ENCODE results near the gene HPD.

HPD gene

GRCh38 chr12:121828306-121828705 is 30.4 kb downstream of the HPD start:
- no peak for DNase-seq (ENCODE audit: low spot score)

- DNase-seq (ENCODE audit: low spot score): no peak
Measured at GRCh38 chr12:121827351-121828099, 31.1 kb downstream of the HPD start.

- DNase-seq (ENCODE audit: low spot score): no peak
Measured at GRCh38 chr12:121826318-121827150, 32.1 kb downstream of the HPD start.

- no peak for DNase-seq (ENCODE audit: low spot score)
Measured at GRCh38 chr12:121825041-121825523, 33.6 kb downstream of the HPD start.

- no peak for DNase-seq (ENCODE audit: low spot score)
Measured at GRCh38 chr12:121823727-121824115, 34.9 kb downstream of the HPD start.

GRCh38 chr12:121823101-121823726 is 35.4 kb downstream of the HPD start:
- no peak for DNase-seq (ENCODE audit: low spot score)

- DNase-seq (ENCODE audit: low spot score): no peak
Measured at GRCh38 chr12:121822393-121823100, 36.1 kb downstream of the HPD start.

GRCh38 chr12:121820056-121820455 is 38.6 kb downstream of the HPD start:
- no peak for DNase-seq (ENCODE audit: low spot score)

- DNase-seq (ENCODE audit: low spot score): no peak
Measured at GRCh38 chr12:121819212-121819949, 39.3 kb downstream of the HPD start.

- no peak for DNase-seq (ENCODE audit: low spot score)
Measured at GRCh38 chr12:121817648-121818043, 41.0 kb downstream of the HPD start.

- DNase-seq (ENCODE audit: low spot score): no peak
Measured at GRCh38 chr12:121816925-121817647, 41.6 kb downstream of the HPD start.

GRCh38 chr12:121815263-121815662 is 43.4 kb downstream of the HPD start:
- DNase-seq (ENCODE audit: low spot score): no peak

GRCh38 chr12:121814429-121815119 is 44.1 kb downstream of the HPD start:
- no peak for DNase-seq (ENCODE audit: low spot score)

GRCh38 chr12:121813951-121814350 is 44.7 kb downstream of the HPD start:
- no peak for DNase-seq (ENCODE audit: low spot score)

- no peak for DNase-seq (ENCODE audit: low spot score)
Measured at GRCh38 chr12:121812921-121813896, 45.5 kb downstream of the HPD start.

GRCh38 chr12:121812320-121812871 is 46.3 kb downstream of the HPD start:
- DNase-seq (ENCODE audit: low spot score): peak; percentile 78

- peak; percentile 78 for DNase-seq (ENCODE audit: low spot score)
Measured at GRCh38 chr12:121811434-121812319, 47.0 kb downstream of the HPD start.

Data from RKO (cell line).